Progenitor cell of endocrine pancreas (in vitro differentiated cells): ENCODE data around the gene PPP4R2. TPM values are rescaled to one million over a fixed set of nuclear protein-coding genes. Genes with fewer than 3 reads are reported as not detected.
A peak's percentile ranks its signal among the peaks of the same experiment; 100 is the strongest.

ENCODE experiments used
- DNase-seq: peaks from one replicate; pipeline ENCODE4 v3.0.0; 2021; ENCODE audit warnings: low spot score; ENCODE audit not compliant: unreplicated experiment
- H3K27ac Mint-ChIP-seq: 2 replicates; pipeline ENCODE4 v1.8.0; 2021; ENCODE audit warnings: mild to moderate bottlenecking, moderate library complexity, mixed read lengths
- H3K27me3 Mint-ChIP-seq: 2 replicates; pipeline ENCODE4 v1.8.0; 2021; ENCODE audit warnings: mixed read lengths
- H3K36me3 Mint-ChIP-seq: 2 replicates; pipeline ENCODE4 v1.8.0; 2022; ENCODE audit warnings: mixed read lengths; ENCODE audit not compliant: insufficient read depth
- H3K4me1 Mint-ChIP-seq: 2 replicates; pipeline ENCODE4 v1.8.0; 2021; ENCODE audit warnings: low read depth, mixed read lengths
- H3K4me3 Mint-ChIP-seq: 2 replicates; pipeline ENCODE4 v1.8.0; 2021; ENCODE audit warnings: low read depth, mild to moderate bottlenecking, moderate library complexity, mixed read lengths
- H3K9me3 Mint-ChIP-seq: 2 replicates; pipeline ENCODE4 v1.8.0; 2021; ENCODE audit warnings: low read depth, mixed read lengths
- CTCF ChIP-seq: fragments of 200-600 bp; sonication (generic); IDR thresholded peaks from one replicate; pipeline ENCODE4 v1.5.0; 2021; ENCODE audit warnings: antibody characterized with exemption, mild to moderate bottlenecking; ENCODE audit not compliant: unreplicated experiment
- total RNA-seq: library from RNA; stranded (reverse); gene quantifications from 2 replicates; pipeline ENCODE4 v1.2.1, GENCODE V29; 2021

Gene PPP4R2
- total RNA-seq, 1 donor from 2014 or later: 130 TPM

GRCh38 chr3:72950801-72951200 is 45.8 kb upstream of the PPP4R2 start:
- Mint-ChIP-seq H3K36me3 (no peaks in the 10 kb centered on the region), H3K4me3 (no peak overlapping the region), H3K9me3 (no peaks in the 10 kb centered on the region), H3K27me3 (no peaks in the 10 kb centered on the region), H3K27ac (no peak overlapping the region), H3K4me1 (peaks cover 7% of the 10 kb centered on the region)
- no peak for DNase-seq
- TF ChIP-seq CTCF: no peak

- H3K4me1 Mint-ChIP-seq: peaks cover 9% of the 10 kb centered on the region
- no peaks in the 10 kb centered on the region for H3K36me3 Mint-ChIP-seq
Measured at GRCh38 chr3:72951259-72951722, 45.3 kb upstream of the PPP4R2 start.

GRCh38 chr3:72953325-72953956 is 43.2 kb upstream of the PPP4R2 start:
- DNase-seq: no peak
- no peak overlapping the region for H3K27ac Mint-ChIP-seq
- no peak for TF ChIP-seq CTCF
- H3K27me3 Mint-ChIP-seq: no peaks in the 10 kb centered on the region
- no peaks in the 10 kb centered on the region for H3K9me3 Mint-ChIP-seq
- no peak overlapping the region for H3K4me3 Mint-ChIP-seq
- H3K36me3 Mint-ChIP-seq: peaks cover 1% of the 10 kb centered on the region
- peaks cover 15% of the 10 kb centered on the region for H3K4me1 Mint-ChIP-seq

More at GRCh38 chr3:72951259-72951722, 45.3 kb upstream of the PPP4R2 start:
- Mint-ChIP-seq H3K4me3 (no peak overlapping the region), H3K9me3 (no peaks in the 10 kb centered on the region), H3K27me3 (no peaks in the 10 kb centered on the region), H3K27ac (no peak overlapping the region)
- no peak for TF ChIP-seq CTCF
- no peak for DNase-seq

- DNase-seq: peak; percentile 16
- Mint-ChIP-seq H3K27me3 (no peaks in the 10 kb centered on the region), H3K4me3 (peak overlapping the region; percentile 40), H3K36me3 (peaks cover 1% of the 10 kb centered on the region), H3K9me3 (no peaks in the 10 kb centered on the region), H3K27ac (peak overlapping the region; percentile 98), H3K4me1 (peaks cover 33% of the 10 kb centered on the region)
- TF ChIP-seq CTCF: no peak
Measured at GRCh38 chr3:72957297-72957696, 39.3 kb upstream of the PPP4R2 start.

- H3K4me3 Mint-ChIP-seq: no peak overlapping the region
- DNase-seq: no peak
- peaks cover 1% of the 10 kb centered on the region for H3K36me3 Mint-ChIP-seq
- H3K27ac Mint-ChIP-seq: peak overlapping the region; percentile 32
- no peaks in the 10 kb centered on the region for H3K9me3 Mint-ChIP-seq
- TF ChIP-seq CTCF: no peak
- peaks cover 33% of the 10 kb centered on the region for H3K4me1 Mint-ChIP-seq
- no peaks in the 10 kb centered on the region for H3K27me3 Mint-ChIP-seq
Measured at GRCh38 chr3:72959336-72959735, 37.3 kb upstream of the PPP4R2 start.
